DLD1 (cell line): ENCODE measurements around the gene SDHA.
"Not testable (repeated sequence)": the region's sequence is repeated elsewhere in the genome, so short reads cannot be mapped to it uniquely, and the experiment has no call there.

Experiments
- in situ Hi-C: cut with HindIII; loops from 2 replicates; pipeline ENCODE4 v1.10.0; 2017; ENCODE audit warnings: low sequenced_read_pairs

Gene SDHA

DNA sequence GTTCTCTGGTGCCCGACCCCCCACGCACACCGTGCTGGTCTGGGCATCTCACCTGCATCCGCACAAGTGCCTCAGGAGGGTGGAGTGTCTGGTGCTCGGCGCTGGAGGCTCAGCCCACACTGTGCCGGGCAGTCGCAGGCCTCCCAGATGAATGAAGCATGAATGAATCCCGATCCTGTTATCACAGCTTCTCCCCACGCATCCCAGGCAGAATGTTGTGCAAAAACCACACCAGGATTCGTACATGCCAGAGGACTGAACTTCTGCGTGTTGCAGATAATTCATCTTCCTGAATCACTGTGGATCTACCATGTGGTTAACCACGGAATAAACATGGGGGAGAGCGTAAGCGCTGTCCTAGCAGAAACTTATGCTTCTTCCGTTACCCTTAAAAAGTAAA is 78.8 kb downstream of the SDHA start:
- in situ Hi-C loops: not testable (repeated sequence)

DNA sequence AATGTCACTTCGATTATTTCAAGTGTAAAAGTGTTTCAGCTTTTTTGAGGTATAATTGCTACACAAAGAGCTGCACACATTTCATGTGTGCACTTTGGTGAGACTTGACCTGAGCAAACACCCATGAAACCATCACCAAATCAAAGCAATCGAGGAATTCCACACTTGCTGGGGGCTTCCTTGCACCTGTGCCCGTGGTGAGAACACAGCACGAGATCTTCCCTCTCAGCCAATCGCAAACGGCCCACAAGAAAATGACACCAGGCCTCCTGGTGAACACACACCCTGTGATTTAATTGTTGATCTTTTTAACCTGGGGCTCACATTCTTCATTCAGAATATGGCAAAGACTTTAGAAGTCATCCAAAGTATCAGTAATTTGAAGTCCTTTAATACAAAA is 79.3 kb downstream of the SDHA start:
- in situ Hi-C loops: not testable (repeated sequence)

DNA sequence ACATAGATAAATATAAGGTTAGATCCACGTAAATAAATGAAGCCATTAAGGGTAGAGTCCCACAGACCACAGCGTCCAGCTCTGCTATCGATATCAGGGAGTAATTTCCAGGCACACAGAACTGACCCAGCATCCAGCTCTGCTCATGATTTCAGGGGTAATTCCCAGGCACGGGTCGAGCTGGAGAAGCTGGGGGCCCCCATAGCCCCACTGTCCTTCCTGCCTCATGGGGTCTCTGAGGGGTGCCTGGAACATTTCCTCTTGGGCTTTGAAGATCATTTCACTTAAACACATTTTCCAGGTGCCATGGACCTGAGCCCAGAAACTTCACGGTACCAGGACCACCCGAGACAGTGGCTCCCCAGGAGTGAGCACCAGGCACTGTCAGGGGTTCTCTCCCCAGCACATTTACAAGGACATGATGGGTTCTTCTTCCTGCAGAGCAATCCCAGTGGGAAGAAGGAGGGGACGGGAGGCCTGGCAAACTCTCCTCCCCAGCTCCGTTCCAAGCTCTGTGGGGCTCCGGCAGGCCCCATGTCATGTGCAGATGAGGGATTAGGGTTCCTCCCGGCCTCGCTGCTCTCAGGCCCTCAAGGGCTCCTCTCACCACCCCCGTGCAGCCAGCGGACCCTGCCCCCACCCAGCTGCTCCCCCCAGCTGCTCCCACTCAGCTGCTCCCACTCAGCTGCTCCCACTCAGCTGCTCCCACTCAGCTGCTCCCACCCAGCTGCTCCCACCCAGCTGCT is 80.0 kb downstream of the SDHA start:
- in situ Hi-C loops: not testable (repeated sequence)

DNA sequence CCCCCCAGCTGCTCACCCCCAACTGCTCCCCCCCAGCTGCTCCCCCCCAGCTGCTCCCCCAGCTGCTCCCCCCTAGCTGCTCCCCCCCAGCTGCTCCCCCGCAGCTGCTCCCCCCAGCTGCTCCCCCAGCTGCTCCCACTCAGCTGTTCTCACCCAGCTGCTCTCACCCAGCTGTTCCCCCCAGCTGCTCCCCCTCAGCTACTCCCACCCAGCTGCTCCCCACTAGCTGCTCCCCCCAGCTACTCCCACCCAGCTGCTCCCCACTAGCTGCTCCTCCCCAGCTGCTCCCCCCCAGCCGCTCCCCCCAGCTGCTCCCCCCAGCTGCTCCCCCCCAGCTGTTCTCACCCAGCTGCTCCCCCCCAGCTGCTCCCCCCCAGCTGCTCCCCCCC is 80.6 kb downstream of the SDHA start:
- in situ Hi-C loops: no loop called here

DNA sequence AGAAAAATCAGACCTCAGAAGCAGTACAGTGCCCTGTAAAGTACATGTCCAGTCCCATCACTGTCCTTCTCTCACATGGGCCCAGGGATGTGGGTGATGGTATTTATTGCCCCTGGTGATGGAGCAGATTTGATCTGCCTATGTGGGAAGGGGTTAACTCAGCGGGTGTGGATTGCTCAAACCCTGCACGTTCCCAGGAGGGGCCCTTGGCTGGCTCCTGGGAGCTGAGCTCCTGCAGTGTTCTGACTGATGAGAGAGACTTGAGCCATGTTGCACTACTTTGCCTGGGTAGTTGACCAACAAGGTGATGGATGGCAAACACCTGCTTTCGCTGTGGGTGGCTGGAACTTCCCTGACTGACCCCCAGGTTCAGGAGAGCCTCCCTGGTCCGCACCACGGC is 81.8 kb downstream of the SDHA start:
- in situ Hi-C loops: not testable (repeated sequence)

DNA sequence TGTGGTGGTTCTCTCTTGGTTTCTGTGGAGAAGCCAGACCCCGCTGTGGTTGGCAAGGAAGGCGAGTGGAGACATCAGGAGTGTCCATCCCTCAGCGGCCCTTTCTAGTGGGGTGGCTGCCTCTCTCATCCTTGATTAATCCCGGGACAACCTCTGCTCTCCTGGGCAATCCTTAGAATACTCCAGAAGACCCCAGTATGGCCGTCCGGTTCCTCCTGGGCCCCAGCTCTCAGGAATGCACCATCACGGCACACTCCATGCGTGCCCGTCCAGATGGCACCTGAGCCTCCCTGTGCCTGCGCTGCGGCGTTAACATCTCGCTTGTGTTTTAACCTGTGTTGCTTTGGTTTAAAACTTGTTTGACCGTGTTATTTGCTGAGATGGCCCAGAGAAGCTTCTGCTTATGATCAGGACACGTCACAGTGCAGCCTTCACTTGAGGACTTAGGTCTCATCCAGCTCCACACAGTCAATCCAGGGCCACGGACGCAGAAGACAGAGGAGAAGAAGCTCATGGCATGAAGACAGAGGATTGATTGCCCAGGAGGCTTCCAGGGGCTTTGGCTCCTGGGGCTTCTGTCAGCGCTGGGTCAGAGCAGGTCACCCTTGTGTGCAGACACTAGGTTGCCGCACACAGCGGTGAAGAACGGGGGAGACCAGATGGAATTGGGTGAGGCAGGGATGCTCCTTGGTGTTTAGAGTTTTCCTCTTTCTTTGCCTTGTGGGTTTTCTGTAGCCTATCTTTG is 82.7 kb downstream of the SDHA start:
- in situ Hi-C loops: not testable (repeated sequence)

DNA sequence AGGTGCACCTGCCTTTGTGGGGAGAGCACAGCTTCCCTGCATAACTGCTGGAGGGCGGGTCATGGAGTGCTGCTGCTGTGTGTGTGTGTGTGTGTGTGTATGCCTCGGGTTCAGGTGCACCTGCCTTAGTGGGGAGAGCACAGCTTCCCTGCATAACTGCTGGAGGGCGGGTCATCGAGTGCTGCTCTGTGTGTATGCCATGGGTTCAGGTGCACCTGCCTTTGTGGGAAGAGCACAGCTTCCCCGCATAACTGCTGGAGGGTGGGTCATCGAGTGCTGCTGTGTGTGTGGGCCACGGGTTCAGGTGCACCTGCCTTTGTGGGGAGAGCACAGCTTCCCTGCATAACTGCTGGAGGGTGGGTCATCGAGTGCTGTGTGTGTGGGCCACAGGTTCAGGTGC is 84.3 kb downstream of the SDHA start:
- in situ Hi-C loops: not testable (repeated sequence)

DNA sequence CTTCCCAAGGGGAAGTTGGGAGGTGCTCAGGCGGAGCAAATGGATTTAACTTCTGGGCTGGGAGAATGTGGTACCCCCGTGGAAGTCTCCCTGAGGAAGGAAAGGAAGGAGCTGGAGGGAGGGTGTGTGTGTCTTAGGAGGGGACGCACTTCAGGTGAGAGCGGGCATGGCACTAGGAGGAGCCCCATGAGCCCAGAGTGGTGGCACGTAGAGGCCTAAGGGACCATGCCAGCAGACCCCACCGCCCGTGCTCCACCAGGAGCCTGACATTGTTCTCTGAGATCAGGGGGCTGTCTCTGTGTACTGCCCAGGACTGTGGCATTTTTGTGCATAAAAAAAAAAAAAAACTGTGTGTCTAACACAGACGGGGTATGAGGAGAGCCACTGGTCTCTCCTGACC is 84.8 kb downstream of the SDHA start:
- in situ Hi-C loops: no loop called here

DNA sequence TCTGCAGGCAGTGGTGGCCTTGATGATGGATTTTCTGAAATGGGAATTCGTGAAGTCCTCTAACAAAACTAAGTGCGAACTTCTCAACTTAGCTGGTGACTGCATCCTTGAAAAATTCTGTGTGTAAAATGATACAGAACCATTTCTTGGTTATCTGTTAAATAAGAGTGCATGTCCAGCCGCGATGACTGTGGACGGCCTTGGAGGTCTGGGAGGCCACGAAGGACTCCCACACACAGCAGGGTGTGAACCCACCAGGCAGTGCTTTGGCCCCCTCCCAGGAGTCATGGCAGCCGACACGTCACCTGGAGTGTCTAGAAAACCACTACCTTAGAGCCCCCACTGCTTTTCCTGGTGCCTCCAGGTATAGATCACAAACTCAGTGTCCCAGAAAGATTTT is 85.6 kb downstream of the SDHA start:
- in situ Hi-C loops: not testable (repeated sequence)

DNA sequence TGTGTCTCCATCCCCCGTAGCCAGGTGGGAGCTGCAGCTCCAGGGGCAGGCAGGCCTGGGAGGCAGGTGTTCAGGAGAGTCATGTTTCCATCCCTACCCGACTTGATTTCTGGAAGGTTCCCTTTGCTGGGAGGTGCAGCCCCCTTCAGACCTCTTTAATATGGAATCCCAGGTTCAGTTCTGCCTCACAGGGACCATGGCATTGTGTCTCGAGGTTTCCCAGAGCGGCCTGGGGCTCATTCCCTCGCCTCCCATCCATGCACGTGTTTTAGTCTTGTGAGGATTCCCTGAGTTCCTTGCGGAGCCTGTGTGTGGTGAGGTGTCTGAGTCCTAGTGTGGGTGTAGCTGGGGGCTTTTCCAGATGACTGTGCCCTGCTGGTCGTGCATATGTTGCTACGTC is 86.9 kb downstream of the SDHA start:
- in situ Hi-C loops: no loop called here

DNA sequence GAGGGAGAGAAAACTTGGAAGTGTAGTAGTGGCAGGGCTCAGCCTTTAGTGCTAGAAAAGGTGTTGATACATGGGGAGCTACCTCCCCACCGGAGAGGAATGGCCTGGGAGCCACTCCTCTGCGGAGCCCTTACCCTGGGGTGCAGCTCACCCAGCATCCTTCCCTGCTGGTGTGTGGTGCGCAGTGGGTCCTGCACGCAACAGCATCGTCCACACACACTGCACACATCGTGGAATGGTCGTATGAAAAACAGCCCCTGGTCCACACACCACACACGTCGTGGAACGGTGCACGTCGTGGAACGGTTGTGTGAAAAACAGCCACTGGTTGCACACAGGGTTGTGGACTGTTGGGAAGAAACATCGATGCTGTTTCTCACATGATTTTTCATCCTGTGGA is 87.3 kb downstream of the SDHA start:
- in situ Hi-C loops: no loop called here

DNA sequence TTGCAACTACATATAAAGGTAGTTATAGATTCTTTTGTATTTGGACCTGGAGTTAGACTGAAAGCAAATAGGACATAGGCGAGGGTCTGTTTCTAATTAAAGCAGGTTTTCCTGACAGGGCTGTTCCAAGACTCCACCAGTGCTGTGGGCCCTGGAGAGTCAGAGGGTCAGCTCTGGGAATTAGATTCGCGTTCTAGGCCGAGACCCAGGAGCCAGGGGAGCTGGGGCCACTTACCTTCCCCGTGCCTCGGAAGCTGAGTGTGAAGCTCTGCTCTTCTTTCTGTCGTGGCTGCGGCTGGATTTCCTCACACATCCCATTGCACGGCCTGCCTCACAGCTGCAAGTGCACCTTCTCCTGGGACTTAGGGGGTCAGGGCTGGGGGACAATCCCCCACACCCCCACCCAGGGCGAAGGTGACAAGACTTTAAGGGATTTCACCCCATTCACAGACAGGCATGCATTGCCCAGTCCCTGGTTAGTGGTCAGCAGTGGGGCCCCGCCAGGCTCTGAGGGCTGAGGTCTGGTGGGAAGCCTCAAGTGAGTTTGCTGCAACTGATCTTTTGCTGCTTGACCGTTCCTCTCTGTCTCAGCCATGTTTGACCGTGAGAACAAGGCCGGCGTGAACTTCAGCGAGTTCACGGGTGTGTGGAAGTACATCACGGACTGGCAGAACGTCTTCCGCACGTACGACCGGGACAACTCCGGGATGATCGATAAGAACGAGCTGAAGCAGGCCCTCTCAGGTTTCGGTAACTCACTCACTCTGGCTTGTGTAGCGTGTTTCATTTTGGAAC is 88.1 kb downstream of the SDHA start:
- in situ Hi-C loops: no loop called here
